ENCODE data around the gene SLC1A1.

The SLC1A1 gene

GRCh38 chr9:4622016-4622415 lies 131.7 kb downstream of the SLC1A1 start:
- no peak for DNase-seq

- DNase-seq = no peak
Measured at GRCh38 chr9:4630836-4631235, 140.6 kb downstream of the SLC1A1 start.

Data from NCI-H526 treated with DMSO at 0.1 percent for 48 hours (cell line).